Measurements from ENCODE around the gene BBLN. TPM values are rescaled to one million over a fixed set of nuclear protein-coding genes. Genes with fewer than 3 reads are reported as not detected.

The BBLN gene
- total RNA-seq, result 19.9 and 26.1 TPM in 2 replicates

GRCh38 chr9:128159784-128160602, at the start of gene BBLN:
TSS of gene BBLN (plus strand) at chr9:128160265. CDS start at chr9:128160408, 143 bp downstream.

GRCh38 chr9:128127568-128127989, 32.5 kb upstream of the BBLN start, which contains the start of gene PTGES2:
TSS of gene PTGES2 (minus strand) at chr9:128127729. CDS start at chr9:128127717, 12 bp downstream.

GRCh38 chr9:128149001-128149701, 10.9 kb upstream of the BBLN start, which contains the start of gene LCN2:
TSS of gene LCN2 (plus strand) at chr9:128149453. CDS start at chr9:128149526, 73 bp downstream.

GRCh38 chr9:128191406-128192046, 31.5 kb downstream of the BBLN start, which contains the start of gene CIZ1:
TSS of gene CIZ1 (minus strand) at chr9:128191572. CDS start at chr9:128190857, 715 bp downstream.

GRCh38 chr9:128203024-128203706, 43.1 kb downstream of the BBLN start, which contains the start of gene DNM1:
TSS of gene DNM1 (plus strand) at chr9:128203379. CDS start at chr9:128203471, 92 bp downstream.

Other genes with a start within 250 kb of the BBLN start
- 69.1 and 74.1 TPM in 2 replicates for gene ST6GALNAC4, start 243.2 kb upstream of the BBLN start, total RNA-seq
- 2.5 and 5.5 TPM in 2 replicates for gene PIP5KL1, start 229.5 kb upstream of the BBLN start, total RNA-seq
- 18.7 and 18.8 TPM in 2 replicates for gene DPM2, start 222.4 kb upstream of the BBLN start, total RNA-seq
- 10.8 and 13.6 TPM in 2 replicates for gene EEIG1, start 179.3 kb upstream of the BBLN start, total RNA-seq
- gene NAIF1, start 92.9 kb upstream of the BBLN start, total RNA-seq, result 7.3 and 8.2 TPM in 2 replicates
- gene SLC25A25, start 92.0 kb upstream of the BBLN start, total RNA-seq, result 12.9 and 17.4 TPM in 2 replicates
- 57.1 and 61.7 TPM in 2 replicates for gene PTGES2, start 32.5 kb upstream of the BBLN start, total RNA-seq
- gene LCN2, start 10.8 kb upstream of the BBLN start, total RNA-seq, result not detected in 2 replicates
- gene CIZ1, start 31.3 kb downstream of the BBLN start, total RNA-seq, result 37.1 and 40.1 TPM in 2 replicates
- gene DNM1, start 43.1 kb downstream of the BBLN start, total RNA-seq, result 23.1 and 45.6 TPM in 2 replicates
- 61.4 and 70.2 TPM in 2 replicates for gene GOLGA2, start 115.7 kb downstream of the BBLN start, total RNA-seq
- 19.5 and 23.1 TPM in 2 replicates for gene SWI5, start 116.0 kb downstream of the BBLN start, total RNA-seq
- 21.7 and 26.2 TPM in 2 replicates for gene TRUB2, start 162.2 kb downstream of the BBLN start, total RNA-seq
- gene COQ4, start 162.6 kb downstream of the BBLN start, total RNA-seq, result 43.0 and 45.9 TPM in 2 replicates
- 22.8 and 29.9 TPM in 2 replicates for gene SLC27A4, start 180.3 kb downstream of the BBLN start, total RNA-seq
- 28.2 and 32.7 TPM in 2 replicates for gene URM1, start 211.1 kb downstream of the BBLN start, total RNA-seq

Measured in subcutaneous preadipocyte (primary cell).